OCI-LY1 (cell line): ENCODE measurements around the gene ATL1.

Experiments
- EZH2 ChIP-seq: fragments of 200-600 bp; sonication (generic), shearing (Covaris generic); IDR thresholded peaks from 2 replicates; pipeline ENCODE4 v1.8.0; 2017; ENCODE audit warnings: borderline replicate concordance, mixed run types, mild to moderate bottlenecking, antibody characterized with exemption, low read length, moderate library complexity, mixed read lengths
- TF ChIP-seq, protein P1 (sequence below): fragments of 200-600 bp; sonication (generic), shearing (Covaris generic); IDR thresholded peaks from 2 replicates; pipeline ENCODE4 v1.5.1; 2017; ENCODE audit warnings: mild to moderate bottlenecking, antibody characterized with exemption, low read length, moderate library complexity, mixed read lengths

DNA sequence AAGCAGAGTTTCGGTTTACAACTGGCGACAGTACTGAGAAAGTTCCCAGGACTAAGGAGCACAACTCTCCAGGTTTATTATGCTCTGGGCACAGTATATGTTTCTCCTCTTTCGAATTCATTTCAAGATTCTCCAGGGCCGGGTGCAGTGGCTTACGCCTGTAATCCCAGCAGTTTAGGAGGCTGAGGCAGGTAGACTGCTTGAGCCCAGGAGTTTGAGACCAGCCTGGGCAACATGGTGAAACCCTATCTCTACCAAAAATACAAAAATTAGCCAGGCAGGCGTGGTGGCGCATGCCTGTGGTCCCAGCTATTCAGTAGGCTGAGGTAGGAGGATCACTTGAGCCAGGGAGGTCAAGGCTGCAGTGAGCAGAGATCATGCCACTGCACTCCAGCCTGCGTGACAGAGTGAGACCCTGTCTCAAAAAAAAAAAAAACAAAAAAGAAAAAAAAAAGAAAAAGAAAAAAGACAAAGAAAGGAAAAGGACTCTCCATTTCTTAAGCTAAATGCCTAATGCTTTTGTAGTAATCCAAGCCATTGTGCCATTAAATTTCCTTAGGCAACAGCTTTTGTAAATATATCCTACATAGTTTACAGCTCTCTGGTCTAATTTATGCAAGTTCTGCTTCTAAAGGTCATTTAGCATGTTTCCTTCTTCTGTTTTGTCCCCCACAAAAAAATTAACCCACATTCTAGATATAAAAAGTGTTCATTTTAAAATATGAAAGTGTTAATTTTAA, 34.8 kb downstream of the ATL1 start:
- TF ChIP-seq, protein P1, sequence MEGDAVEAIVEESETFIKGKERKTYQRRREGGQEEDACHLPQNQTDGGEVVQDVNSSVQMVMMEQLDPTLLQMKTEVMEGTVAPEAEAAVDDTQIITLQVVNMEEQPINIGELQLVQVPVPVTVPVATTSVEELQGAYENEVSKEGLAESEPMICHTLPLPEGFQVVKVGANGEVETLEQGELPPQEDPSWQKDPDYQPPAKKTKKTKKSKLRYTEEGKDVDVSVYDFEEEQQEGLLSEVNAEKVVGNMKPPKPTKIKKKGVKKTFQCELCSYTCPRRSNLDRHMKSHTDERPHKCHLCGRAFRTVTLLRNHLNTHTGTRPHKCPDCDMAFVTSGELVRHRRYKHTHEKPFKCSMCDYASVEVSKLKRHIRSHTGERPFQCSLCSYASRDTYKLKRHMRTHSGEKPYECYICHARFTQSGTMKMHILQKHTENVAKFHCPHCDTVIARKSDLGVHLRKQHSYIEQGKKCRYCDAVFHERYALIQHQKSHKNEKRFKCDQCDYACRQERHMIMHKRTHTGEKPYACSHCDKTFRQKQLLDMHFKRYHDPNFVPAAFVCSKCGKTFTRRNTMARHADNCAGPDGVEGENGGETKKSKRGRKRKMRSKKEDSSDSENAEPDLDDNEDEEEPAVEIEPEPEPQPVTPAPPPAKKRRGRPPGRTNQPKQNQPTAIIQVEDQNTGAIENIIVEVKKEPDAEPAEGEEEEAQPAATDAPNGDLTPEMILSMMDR, result no peak
- TF ChIP-seq EZH2, result no peak
